ENCODE results near the gene PHF1.
"Not testable (repeated sequence)": the region's sequence is repeated elsewhere in the genome, so short reads cannot be mapped to it uniquely, and the experiment has no call there.

The PHF1 gene

DNA sequence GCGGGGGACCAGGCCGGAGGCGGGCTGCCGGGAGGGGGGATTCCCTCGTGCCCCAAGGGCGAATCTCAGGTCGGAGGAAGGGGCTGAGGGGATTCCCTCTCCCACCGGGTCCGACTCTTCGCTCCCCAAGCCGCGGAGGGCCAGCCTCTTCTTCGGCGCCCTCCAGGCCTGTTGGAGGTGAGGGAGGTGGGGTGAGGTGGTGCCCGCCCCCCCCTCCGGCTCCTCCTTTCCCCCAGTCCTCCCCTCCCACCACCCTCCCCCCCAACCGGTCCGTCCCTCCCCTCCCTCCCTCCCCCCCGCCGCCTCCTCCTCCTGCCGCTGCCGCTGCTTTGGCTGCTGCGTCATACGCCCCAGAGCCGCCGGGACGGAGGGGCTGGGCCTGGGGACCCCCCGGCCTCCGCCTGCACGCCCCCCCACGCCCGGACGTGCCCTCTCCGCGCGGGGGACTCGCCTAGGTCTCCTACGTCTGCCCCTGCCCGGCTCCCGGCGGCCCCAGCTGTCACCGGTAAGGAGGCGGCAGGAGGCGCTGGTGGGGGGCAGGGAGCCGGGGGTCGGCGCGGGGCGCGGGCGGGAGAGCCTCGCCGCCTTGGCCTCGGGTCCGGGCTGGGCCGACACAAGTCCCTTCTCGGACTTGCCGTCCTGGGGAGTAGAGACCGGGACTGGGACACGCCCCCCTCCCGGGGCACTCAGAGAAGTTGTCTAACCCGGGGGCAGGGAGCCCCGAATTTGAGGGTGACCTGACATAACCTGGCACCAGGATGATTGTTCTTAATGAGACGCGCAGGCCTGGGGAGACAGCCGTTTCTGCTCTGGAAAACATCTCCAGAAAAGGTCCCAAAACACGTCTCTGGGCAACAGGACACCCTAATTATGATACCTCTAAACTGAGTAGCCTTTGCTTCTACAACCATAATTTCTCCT, at the start of gene PHF1:
Gene PHF1 (plus strand): TSS at position 304 of the 921 bp plus-strand sequence. CDS start 1,250 bp downstream, outside the sequence.
- no peak for DNase-seq (ENCODE audit: low spot score)

DNA sequence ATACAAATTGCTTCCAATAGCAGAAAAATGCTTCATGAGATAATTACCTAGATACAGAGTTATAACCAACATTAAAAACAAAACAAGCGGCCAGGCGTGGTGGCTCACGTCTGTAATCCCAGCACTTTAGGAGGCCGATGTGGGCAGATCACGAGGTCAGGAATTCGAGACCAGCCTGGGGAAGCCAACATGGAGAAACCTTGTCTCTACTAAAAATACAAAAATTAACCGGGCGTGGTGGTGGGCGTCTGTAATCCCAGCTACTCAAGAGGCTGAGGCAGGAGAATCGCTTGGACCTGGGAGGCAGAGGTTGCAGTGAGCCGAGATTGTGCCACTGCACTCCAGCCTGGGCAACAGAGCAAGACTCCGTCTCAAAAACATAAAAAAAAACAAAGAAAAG, 47.3 kb upstream of the PHF1 start:
- DNase-seq (ENCODE audit: low spot score): not testable (repeated sequence)

DNA sequence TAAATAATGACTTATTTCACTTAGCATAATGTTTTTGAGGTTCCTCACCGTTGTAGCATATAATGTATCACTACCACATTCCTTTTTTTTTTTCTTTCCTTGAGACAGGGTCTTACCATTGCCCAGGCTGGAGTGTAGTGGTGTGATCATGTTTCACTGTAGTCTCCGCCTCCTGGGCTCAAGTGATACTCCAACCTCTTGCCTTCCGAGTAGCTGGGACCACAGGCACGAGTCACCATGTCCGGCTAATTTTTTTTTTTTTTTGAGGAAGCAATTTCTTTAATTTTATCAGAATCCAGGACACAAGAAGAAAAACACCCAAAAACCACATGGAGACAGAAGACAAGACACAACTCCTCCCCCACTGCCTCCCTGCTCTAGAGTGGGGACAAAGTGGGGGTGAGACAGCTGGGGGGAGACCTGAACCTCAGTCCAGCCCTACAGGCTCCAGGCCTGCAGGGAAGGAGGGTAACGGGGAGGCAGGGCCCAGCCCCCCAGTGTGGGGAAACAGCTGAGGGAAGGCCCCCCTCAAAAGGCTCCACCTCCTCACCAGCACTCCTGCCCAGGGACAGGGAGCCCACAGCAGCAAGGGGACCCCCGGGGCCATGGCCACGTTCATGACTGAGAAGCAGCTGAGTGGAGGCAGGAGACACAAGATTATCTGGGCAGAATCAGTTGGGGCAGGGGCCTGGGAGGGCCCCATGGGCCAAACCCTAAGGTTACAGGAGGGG, 46.2 kb upstream of the PHF1 start:
- not testable (repeated sequence) for DNase-seq (ENCODE audit: low spot score)

DNA sequence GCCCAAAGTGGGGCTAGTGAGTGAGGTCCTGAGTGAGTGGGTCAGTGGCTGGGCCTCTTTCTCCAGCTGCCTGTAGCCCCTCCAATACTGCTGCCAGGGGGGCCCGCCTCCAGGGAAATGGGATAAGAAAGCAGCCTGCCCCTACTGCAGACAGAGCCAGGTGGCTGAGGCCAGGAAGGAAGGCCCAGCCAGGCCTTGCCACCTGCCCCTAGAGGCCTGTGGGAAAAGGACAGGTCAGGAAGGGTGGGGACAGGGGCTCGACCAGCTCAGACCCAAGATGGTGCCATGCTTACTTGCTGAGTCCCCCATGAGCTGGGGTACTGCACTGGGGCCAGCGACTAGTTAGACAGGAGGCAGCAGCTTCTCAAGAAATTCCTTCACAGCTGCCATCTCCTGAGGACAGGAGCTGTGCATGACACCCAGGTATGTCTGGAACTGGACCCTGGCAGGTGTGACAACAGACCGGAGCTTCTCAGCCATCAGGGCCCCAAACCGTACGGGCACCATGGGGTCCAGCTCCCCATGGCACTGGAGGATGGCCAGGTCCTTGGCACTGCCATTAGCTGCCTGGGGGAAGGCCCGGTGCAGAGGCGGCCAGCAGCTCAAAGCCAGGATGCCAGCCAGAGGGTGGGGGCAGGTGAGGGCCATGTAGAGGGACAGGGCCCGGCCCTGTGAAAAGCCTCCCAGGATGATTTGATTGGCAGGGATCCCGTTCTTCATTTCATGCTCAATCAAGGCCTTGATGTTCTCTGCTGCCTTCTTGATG, 45.4 kb upstream of the PHF1 start:
- not testable (repeated sequence) for DNase-seq (ENCODE audit: low spot score)

DNA sequence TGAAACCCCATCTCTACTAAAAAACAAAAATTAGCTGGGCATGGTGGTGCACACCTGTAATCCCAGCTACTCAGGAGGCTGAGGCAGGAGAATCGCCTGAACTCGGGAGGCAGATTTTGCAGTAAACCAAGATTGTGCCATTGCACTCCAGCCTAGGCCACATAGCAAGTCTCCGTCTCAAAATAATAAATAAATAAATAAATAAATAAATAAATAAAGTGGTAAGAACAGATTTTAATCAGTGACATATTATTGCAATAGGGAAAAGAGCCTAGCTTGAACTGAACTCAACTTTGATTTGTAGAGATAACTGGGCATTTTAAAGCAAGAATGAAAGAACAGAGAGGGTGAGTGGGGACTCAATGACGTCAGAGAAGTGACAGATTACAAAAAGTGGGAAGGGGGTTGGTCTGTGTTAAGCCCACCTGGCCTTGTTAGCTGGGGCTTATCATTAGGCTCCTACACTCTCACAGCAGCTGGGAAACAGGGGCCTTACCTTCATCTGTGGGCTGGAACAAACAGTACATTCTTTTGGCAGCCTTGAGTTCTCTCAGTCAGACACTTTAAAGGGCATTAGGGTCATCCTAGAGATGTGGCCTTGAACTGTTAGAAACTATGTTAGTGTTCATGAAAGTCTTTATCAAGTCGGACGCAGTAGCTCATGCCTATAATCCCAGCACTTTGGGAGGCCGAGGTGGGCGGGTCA, 43.7 kb upstream of the PHF1 start:
- no peak for DNase-seq (ENCODE audit: low spot score)

DNA sequence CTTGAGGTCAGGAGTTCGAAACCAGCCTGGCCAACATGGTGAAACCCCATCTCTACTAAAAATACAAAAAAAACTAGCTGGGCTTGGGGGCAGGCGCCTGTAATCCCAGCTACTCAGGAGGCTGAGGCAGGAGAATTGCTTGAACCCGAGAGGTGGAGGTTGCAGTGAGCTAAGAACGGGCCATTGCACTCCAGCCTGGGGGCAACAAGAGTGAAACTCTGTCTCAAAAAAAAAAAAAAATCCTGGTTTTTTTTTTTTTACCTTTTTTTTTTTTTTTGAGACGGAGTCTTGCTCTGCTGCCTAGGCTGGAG, 43.1 kb upstream of the PHF1 start:
- not testable (repeated sequence) for DNase-seq (ENCODE audit: low spot score)

DNA sequence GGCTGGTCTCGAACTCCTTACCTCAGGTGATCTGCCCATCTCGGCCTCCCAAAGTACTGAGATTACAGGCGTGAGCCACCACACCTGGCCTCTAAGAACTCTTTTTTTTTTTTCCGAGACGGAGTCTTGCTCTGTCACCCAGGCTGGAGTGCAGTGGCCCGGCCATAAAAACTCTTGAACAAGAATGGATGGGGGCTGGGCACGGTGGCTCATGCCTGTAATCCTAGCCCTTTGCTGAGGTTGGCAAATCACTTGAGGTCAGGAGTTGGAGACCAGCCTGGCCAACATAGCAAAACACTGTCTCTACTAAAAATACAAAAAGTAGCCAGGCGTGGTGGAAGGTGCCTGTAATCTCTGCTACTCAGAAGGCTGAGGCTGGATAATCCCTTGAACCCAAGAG, 38.9 kb upstream of the PHF1 start:
- DNase-seq (ENCODE audit: low spot score): not testable (repeated sequence)

DNA sequence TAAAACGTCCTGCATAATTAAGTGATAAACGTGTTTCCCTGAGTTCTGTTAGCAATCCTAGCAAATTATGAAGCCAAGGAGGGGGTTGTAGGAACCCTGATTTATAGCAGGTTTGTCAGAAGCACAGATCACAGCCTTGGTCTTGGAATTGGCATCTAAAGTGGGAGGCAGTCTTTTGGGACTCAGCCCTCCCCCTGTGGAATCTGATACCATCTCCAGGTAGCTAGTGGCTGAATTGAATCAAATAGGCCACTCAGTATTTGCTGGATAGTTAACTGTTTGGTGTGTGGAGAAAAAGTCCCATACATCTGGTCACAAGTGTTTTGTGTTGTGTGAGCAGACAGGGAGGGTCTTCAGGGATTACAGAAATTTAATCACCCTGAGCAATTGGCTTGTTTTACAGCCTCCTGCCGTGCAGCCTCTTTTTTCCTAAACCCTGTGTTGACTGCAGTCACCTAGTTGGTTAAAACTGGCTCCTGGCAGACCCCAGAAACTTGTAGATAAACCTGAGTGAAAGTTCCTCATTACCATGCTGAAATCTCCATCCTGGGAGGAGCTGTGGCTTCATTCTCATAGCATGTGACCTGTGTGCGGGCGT, 38.2 kb upstream of the PHF1 start:
- no peak for DNase-seq (ENCODE audit: low spot score)

DNA sequence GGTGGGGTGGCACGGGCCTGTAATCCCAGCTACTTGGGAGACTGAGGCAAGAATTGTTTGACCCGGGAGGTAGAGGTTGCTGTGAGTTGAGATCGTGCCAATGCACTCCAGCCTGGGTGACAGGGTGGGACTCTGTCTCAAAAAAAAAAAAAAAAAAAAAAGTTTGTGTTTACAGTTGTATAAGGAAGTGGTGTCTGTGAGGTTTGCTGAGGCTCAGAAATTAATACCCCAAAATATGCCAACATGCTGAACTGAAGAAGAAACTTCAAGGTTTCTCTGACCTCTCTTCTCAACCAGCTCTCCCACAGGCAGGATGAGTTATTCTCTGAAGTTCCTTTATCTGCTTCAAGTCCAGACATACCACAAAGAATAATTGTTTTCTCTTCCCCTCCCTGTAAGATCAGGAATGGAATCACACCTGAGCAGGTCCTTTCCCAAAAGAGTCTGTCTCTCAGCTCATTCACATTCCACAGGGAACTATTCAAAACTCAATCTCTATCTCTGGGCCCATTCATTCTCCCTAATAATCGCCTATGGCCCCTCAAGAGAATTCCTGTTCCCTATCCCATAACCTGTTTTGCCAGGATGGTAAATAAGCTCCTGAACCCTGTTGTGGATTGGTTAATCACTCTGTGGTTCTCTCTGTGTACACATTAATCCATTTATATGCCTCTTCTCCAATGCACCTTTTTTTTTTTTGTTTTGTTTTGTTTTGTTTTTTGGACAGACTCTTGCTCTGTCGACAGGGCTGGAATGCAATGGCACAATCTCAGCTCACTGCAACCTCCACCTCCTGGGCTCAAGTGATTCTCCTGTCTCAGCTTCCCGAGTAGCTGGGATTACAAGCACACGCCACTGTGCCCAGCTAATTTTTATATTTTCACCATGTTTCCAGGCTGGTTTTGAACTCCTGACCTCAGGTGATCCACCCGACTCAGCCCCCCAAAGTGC, 36.6 kb upstream of the PHF1 start:
- no peak for DNase-seq (ENCODE audit: low spot score)

DNA sequence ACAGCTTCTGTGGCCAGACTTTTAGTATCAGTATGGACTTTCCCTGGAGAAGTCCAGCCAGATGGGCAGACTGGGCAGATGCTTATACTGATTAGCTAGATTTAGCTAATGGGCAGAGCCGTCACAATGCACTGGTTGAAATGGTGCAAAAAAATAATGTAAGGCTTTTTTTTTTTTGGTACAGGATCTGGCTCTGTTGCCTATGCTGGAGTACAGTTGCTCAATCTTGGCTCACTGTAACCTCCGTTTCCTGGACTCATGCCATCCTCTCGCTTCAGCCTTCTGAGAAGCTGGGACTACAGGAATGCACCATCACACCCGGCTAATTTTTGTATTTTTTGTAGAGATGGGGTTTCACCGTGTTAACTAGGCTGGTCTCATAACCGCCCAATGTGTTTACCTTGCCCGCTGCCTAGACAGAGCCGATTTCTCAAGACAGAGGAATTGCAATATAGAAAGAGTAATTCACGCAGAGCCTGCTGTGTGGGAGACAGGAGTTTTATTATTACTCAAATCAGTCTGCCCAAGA, 35.6 kb upstream of the PHF1 start:
- peak; percentile 41 for DNase-seq (ENCODE audit: low spot score)

DNA sequence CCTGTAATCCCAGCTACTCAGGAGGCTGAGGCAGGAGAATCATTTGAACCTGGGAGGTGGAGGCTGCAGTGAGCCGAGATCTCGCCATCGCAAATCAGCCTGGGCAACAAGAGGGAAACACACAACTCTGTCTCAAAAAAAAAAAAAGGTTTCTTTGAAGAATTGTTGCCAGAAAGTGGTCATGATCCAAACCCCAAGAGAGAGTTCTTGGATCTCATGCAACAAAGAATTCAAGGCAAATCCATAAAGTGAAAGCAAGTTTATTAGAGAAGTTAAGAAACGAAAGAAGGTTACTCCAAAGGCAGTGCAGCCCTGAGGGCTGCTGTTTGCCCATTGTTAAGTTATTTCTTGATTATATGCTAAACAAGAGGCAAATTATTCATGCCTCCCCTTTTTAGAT, 33.6 kb upstream of the PHF1 start:
- DNase-seq (ENCODE audit: low spot score): no peak

DNA sequence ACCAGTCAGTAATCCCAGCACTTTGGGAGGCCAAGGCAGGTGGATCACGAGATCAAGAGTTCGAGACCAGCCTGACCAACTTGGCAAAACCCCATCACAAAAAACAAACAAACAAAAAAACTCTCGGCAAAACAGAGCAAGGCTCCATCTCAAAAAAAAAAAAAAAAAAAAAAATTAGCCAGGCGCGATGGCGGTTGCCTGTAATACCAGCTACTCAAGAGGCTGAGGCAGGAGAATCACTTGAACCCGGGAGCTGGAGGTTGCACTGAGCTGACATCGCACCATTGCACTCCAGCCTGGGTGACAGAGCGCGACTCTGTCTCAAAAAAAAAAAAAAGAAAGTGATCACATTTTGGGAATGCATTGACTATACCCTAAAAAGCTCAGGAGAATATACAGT, 31.6 kb upstream of the PHF1 start:
- not testable (repeated sequence) for DNase-seq (ENCODE audit: low spot score)

DNA sequence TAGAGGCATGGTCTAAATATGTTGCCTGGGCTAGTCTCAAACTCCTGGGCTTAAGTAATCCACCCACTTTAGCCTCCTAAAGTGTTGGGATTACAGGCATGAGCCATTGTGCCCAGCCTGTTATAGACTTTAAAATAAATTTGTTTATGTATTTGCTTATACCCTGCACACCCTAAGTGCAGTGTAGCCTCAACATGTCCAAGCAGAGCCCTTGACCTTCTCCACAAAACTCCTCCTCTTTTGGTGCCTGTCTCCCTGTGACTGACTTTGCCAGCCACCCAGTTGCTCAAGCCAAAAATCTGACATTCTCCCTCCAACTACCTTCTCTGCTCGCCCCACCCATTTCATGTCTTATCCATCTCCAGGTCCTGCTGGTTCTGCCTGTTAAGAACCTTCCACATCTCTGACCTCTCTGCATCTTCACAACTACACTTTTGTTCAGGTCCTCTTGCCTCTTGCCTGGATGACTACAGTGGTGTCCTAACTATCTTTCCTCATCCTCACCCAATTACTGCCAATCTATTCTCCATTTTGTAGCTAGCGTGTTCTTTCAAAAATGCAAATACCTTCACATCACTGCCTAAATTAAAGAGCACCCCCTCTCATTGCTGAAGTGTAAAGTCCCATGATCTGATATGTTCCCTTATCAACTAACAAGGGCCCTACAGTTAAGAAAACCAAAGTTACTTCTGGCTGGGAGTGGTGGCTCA, 30.4 kb upstream of the PHF1 start:
- no peak for DNase-seq (ENCODE audit: low spot score)

DNA sequence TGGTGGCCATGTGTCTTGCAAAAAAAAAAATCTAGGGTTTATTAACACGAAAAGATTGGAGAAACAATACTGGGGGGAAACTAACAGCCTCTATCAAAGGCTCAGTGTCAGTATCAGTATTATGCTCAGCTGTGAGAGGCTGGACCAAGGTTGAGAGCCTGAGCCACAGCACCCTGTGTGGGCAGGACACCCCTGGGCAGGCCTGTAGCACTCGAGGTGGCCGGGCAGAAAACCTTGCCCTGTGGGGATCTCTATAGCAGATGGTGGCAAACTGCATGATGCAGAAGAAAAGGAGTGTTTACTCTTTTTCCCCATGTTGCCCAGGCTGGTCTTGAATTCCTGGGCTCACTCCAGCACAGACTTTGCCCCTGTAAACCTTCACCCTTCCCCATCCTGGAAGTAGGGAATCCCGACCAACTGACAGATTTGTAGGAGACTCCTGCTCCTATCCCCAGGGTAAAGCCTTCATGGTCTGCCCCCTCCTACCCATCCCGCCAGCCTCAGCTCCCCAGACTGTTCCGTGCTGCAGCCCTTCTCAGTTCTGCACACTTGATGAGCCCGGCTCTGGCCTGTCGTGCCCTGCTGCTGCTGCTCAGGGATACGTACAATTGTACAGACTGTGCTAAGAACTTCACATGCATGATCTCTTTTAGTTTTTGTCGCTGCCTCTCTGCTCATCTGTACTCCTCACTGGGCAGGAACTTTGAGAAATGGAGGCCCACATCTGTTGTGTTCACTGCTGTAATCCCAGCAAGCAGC, 27.2 kb upstream of the PHF1 start:
- DNase-seq (ENCODE audit: low spot score): no peak

DNA sequence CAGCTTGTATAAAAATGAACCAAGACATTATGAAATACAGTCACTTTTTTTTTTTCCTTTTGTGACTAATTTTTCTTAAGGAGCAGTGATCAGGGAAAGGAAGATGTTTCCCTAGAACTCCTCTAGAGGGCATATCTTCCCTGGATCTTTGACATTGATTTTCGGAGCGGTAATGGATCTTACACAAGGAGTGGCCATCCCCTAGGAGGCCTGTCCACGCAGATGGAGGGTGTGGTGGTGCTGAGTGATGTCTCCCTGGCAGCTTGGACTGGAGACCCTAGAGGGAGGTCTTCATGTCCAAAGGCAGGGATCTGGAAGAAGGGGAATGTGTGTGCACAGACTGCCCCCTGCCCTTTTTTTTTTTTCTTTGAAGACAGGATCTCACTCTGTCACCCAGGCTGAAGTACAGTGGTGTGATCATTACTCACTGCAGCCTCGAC, 26.2 kb upstream of the PHF1 start:
- DNase-seq (ENCODE audit: low spot score): no peak

DNA sequence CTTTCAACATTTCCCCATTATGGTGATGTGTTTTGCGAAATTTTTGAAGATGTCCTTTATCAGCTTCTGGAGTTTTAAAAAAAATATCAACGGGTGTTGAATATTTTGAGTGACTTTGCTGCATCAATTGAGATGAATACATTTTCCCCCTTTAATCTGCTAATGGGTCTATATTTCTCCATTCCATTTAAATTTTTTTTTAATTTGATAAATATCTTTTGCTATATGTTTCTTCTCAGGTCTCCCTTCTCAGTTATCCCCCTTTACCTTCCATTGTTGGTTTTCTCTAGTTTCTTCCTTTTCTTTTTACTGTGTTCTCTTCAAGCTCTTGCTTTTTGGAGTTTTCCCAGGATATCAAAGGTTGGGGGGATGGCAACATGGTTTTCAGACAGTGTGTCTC, 20.6 kb upstream of the PHF1 start:
- no peak for DNase-seq (ENCODE audit: low spot score)

DNA sequence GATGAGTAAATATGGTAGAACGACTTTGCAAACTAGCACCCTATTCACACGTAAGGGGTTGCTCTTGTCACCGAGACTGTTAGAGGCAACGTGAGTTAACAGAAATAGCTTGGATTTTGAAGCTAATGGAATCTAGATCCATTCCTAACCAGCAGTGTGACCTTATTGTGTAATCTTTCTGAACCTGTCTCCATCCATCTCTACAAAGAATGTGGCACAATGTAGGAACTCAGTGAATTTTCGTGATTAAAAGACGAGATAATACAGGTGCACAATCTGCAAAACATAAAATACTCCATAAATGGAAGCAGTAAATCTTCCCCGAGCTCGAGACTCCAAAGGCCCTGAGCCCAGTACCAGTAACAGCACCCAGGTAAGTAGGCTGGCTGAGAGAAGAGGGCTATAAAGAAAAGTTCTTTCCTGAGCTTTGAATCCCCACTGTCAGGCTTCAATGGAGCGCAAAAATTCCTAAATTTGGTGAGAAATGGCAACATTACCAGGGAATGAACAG, 20.0 kb upstream of the PHF1 start:
- no peak for DNase-seq (ENCODE audit: low spot score)

DNA sequence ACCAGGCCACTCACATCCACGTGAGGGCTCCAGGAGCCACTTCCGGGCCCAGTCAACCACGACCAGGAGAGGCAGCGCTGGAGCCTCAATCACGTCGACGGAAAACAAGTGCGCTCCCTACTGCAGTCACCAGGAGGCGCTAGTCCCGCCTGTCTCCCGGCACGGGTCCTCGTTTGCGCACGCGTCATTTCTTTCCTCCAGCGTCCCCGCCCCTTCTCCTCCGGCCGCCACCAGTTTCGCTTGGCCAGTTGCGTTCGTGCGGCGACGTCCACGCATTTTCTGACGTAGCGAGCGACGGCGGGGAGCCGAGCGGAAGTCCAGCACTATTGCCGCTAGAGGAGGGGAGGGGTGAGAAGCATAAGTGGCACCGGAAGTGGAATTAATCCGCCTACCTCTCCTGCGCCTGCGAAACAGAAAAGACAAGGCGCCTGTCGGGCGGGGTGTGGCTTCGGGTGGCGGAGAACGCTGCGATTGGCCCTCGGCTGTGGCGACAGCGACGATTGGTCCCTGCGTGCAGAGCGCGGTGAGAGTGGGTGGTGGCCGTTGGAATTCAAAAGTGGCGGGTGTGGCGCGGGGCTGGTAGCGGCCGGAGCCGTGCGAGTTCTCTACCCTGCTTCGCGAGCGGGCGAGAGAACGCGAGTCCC, 19.4 kb upstream of the PHF1 start, which contains the start of gene KIFC1:
Gene KIFC1 (plus strand): TSS at position 546 of the 644 bp plus-strand sequence. CDS start 163 bp downstream, outside the sequence.
- peak; percentile 100 for DNase-seq (ENCODE audit: low spot score)
